Activated effector memory CD4-positive, alpha-beta T cell treated with Interleukin-2 at 50 U/mL for 16 hours (primary cell): ENCODE measurements around the gene MTURN.
"Not testable (repeated sequence)": the region's sequence is repeated elsewhere in the genome, so short reads cannot be mapped to it uniquely, and the experiment has no call there.

Experiments used
- DNase-seq: peaks from one replicate; pipeline ENCODE4 v3.0.0-alpha.2; 2020

MTURN gene

DNA sequence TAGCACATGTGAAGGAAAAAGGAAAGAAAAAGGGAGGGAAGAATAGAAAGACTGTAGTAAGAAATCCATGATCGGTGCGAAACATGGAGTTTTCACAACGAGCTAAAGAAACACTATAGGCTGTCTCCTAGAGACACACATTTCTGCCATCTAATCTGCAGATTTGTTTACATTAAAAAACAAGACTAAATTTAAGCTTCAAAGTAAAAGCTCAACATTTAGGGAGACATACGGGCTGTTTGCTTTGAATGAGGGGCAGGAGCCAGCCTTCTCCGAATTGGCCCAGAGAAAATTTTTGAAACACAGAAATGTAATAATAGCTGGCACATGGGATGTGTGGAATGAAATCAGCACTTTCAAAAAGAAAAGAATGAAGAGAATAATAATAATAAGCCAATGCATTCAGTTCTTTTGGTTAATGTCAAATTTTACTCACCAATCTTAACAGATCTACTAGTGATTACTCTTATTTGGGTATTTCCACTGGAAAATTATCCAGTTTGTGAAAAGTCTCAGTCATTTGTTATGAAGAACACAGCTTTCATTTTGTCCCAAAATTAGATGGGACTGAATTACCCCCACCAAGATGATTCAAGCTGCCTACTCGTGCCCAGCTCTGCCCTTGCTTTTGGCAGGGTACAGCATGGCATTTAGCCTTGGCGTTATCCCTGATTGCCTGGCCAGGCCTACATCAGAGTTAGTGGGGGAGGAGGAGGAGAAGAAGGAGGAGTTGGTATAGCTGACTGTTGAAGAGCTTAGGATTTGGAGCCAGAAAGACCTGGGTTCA is 47.1 kb downstream of the MTURN start:
- no peak for DNase-seq

DNA sequence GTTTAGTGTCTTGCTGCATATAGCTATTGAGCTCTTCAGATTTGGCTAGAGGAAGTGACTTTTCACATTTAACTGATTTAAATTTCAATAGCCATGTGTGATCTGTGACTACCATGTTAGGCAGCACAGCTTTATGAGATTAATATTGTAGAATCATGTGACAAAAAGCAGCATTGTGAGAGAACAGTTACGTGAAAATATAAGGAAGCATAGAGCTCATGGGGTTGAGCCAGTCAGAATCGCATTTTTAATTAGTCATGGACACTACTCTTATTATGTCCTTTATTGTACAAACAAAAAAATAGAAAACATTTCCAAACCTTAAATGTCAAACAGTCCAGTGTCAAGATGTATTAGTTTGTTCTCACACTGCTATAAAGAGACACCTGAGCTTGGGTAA is 48.0 kb downstream of the MTURN start:
- no peak for DNase-seq

- no peak for DNase-seq
These were observed 49.1 kb downstream of the MTURN start for GRCh38 chr7:30183749-30184369.

DNA sequence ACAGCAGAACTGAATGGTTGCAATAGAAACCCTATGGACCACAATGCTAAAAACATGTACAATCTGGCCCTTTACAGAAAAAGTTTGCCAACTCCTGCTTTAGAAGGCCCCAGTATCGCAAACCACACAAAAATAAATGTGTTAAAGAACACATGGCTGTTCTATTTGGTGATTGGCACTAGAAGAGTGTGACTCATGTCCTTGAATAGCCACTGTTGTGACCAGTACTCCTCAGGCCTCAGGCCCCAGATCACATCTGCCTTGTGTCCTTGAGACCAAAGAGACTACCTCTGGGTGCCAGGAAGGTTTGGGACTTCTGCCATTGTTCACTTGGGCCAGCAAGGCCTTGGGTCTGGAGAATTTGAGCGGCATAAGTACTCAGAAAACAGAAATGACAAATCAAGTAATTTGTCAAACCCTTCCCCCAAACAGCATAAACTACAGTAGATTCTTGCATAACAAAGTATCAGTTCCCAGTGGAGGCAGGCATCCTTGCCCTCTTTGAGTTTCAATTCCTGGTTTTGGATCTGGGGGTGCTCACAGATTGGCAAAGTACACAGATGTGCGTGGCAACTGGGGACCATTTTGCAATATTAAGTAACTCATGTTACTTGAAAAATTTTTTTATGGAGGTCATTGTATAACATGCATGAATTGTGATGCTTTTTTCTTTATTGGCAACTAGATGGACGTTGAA is 50.2 kb downstream of the MTURN start:
- no peak for DNase-seq

DNA sequence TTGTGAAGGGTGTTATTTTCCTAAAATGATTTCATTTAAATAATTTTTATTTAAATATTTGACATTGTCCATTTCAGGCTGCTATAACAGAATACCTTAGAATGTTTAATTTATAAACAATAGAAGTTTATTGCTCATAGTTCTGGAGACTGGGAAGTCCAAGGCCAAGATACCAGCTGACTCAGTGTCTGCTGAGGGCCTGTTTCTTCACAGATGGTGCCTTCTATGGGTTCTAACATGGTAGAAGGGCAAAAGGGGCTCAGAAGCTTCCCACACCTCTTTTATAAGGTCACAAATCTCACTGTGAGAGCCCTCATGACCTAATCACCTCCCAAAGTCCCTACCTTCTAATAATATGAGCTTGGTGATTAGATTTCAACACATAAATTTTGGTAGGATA is 50.7 kb downstream of the MTURN start:
- no peak for DNase-seq

DNA sequence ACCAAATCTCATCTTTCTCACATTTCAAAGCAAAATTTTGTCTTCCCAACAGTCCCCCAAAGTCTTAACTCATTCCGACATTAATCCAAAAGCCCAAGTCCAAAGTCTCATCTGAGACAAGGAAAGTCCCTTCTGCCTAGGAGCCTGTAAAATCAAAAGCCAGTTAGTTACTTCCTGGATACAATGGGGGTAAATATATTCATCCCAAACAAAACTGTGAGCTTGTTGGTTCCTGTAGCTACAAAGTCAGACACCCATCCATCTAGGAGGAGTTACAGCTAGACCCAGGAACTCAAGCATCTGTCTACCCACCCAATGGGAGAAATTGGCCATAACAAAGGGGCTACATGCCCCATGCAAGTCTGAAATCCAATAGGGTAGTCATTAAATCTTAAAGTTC is 51.9 kb downstream of the MTURN start:
- no peak for DNase-seq

- no peak for DNase-seq
These were observed 52.7 kb downstream of the MTURN start for GRCh38 chr7:30187513-30187912.

GRCh38 chr7:30188381-30188780 is 53.6 kb downstream of the MTURN start:
- not testable (repeated sequence) for DNase-seq

DNA sequence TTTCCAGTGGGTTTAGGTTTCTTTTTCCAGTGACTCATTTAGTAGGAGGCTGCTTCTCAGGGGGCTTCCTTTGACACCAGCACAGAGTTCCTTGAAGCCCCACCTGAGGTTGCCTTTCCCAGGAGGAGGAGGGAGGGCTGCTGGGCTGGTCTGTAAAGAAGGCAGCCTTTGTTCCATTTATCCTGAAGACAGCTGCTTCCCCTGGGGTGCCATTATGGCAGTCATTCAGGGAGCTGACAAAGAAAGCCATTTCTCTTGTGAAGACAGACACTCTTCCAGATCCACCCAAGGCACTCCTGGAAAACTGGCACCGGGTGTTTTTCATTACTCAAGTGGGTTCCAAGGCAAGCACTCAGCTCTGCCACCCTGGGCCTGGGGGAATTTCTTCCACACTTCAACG is 54.0 kb downstream of the MTURN start:
- no peak for DNase-seq

DNA sequence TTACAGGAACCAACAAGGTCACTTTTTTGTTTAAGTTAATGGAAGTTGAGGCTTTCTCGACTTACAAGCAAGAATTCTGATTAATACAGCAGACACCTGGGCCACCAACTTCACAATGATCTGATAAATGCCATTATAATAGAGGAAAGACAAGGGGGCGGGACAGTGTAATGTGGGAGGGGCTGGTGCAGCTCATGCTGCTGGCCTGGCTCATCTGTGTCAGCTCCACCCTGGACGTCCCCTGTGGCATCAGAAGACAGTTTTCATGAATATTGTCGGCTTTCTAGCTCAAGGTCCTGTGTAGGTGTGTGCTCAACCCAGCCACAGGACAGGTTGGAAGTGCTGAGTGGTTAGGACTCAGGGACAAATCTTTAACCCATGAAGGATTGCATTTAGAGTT is 57.0 kb downstream of the MTURN start:
- no peak for DNase-seq

DNA sequence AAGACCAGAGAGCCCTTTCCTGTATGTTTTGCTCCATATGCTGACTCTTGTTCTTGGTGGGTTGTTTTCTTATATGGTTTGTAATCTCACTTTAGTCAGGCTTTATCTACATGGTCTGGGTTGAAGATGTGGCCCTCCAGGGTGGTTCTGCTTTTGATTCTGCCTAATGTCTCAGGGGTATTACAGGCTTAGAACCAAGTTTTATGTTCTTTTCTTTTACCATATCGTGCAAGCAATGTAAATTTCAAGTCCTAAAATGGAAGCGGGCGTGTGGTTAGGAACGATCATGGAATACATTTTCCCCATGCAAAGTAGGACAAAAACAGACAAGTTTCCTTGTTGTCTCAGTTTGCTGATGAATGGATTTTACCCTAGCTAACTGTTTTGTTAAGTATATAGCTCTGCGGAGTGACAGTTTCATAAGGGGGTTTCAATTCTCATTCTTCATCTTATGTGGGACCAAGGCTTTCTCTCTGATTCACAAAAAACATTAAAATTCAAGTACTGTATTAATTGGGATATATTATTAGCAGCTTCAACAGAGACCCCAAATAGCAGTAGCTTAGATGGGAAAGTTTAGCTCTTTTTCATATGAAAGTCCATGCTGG is 58.7 kb downstream of the MTURN start:
- no peak for DNase-seq

- no peak for DNase-seq
These were observed 61.6 kb downstream of the MTURN start for GRCh38 chr7:30196408-30196807.

DNA sequence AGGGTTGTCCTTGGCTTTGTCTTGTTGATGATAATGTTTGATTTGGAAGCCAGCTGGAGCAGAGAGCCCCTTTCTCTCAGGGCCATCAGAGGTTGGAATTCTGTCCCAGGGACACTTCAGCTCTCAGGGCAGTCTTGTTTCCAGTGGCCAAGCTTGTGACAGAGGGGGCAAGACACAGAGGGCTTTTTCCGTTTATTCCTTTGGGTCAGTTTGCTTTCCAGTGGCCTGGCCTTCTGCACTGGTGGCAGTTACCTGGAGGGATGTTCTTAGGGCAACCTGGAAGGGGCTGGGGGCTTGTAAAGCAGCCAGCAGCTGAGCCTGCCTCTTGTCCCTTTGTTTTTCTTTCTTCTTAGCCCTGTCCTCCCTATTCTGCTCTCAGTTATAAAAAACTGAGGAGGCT is 62.7 kb downstream of the MTURN start:
- DNase-seq: no peak

- no peak for DNase-seq
These were observed 64.5 kb downstream of the MTURN start for GRCh38 chr7:30199271-30199670.

DNA sequence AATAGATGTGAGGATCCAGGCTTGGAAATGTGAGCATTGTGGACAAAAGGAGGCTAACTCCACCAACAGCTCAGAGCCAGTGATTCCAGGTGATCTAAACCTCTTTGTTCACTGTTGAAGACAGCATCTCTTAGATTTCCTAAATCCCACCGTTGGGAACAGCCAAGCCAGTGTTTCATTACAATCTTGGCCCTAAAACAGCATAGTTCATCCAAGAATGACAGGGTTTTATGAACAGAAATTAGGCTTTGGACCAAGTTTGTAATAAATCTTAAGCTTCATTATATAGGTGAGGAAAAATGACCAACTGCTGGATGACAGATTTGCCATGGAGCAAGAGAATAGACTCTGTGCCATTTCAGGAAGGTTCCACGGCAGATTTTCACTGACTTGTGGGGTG is 65.8 kb downstream of the MTURN start:
- DNase-seq: no peak

DNA sequence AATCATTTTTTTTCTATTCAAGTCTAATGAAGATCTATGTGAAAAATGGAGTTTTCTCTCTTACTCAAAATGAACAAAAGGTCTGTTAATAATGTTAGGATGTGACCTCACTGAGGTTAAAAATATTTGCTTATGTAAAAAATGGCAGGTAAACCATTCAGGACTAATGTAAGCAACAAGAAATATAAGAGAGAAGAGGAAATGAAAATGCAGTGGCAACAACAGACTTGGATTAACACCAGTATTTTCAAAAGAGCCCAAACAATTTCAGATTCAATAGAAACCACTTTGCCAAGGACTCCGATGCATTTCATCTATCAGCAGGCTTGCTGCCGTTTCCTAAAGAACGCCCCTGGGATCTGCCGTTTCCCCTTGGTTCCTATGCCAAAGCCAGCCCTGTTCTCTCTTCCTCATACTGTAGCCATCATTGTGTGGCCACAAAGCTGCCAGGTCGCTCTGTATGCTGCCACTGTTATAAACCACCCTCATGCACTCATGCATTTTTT is 66.4 kb downstream of the MTURN start:
- no peak for DNase-seq

DNA sequence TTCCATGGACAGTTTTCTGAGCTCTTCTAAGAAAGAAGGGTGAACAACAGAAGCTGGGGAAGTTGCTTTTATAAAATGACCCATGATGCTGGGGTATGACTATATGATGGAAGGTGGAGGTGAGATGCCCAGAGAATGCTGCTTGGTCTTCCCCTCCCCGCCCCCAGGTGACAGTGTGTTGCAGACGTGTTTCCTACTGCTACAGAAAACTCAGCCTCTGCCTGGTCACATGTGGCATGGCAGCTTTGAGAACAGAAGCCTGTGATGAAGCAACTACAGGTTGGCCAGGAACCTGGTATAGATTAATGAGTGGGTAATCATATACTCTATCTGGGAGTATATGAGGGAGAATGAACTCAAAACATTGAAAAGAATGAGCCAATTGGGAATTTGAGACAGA is 67.1 kb downstream of the MTURN start:
- DNase-seq: no peak

DNA sequence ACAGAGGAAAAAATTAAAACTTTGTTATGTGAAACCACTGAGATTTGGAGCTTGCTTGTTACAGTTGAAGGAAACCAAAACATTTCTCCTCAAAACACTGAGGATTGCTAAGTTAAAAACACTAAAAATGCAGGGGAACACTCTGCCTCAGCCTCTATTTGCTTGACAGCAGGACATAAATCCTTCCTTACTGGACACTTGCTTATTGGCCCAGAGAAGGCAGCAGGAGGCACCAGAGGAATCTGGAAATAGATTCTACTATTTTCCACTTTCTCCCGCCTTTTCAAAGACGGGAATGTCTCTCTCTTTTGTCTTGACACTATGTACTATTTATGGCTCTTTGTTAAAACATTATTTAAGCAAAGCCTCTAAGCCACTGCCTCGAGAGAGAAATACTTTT is 67.9 kb downstream of the MTURN start:
- no peak for DNase-seq

- no peak for DNase-seq
These were observed 71.7 kb downstream of the MTURN start for GRCh38 chr7:30206491-30206890.

DNA sequence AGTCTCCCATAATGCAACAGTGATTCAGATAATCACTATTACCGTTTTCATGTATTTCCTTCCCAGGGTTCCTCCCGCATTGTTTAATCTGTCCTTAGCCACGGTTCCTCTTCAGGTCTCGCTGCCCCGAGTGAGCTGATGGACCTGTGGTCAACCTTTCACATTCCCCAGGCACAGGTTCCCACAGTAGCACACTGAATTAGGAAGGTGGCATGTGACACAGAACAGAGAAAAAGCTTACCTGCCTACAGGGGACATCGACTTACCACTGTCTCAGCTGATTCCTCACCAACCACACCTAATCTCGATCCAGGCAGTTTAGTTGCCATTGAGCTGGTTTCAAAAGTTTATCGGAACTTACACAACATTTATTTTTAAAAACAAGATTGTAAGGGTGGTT is 72.2 kb downstream of the MTURN start:
- DNase-seq: no peak

DNA sequence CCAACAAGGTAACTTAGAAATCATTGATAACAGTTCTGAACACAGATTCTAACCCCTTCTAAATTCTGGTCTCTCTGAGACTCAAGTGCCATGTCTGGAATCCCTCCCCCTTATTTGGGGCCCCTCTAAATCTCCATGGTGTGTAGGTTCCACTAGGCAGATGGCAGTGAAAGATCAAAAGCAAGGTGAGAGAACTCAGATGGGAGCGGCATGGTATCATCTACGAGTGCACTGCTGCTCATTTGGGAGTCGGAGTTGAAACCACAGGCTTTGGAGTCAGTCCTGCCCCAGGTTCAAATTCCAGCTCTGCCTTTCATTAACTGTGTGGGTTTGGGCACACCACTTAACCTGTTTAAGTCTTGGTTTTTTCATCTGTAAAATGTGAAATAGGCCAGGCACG is 72.6 kb downstream of the MTURN start:
- DNase-seq: no peak

GRCh38 chr7:30209951-30210350 is 75.2 kb downstream of the MTURN start:
- no peak for DNase-seq
